IPS-20b (cell line): ENCODE data around the gene ZNF665.
"Not testable (repeated sequence)": the region's sequence is repeated elsewhere in the genome, so short reads cannot be mapped to it uniquely, and the experiment has no call there.

ENCODE experiments used
- H3K27ac ChIP-seq: one replicate; pipeline ENCODE4 v1.5.1; 2013; ENCODE audit warnings: low read length
- H3K27me3 ChIP-seq: 2 replicates; pipeline ENCODE4 v1.6.1; 2013; ENCODE audit warnings: mild to moderate bottlenecking, low read length, inconsistent platforms; ENCODE audit not compliant: insufficient read depth
- H3K36me3 ChIP-seq: 2 replicates; pipeline ENCODE4 v1.6.1; 2013; ENCODE audit warnings: low read depth, mild to moderate bottlenecking, inconsistent platforms, low read length, moderate library complexity; ENCODE audit not compliant: insufficient read depth
- H3K4me1 ChIP-seq: 2 replicates; pipeline ENCODE4 v1.6.1; 2013; ENCODE audit warnings: mild to moderate bottlenecking, control low read depth, inconsistent platforms, low read length, moderate library complexity; ENCODE audit not compliant: insufficient read depth
- H3K4me3 ChIP-seq: 2 replicates; pipeline ENCODE4 v1.5.1; 2013; ENCODE audit warnings: mild to moderate bottlenecking, low read length, inconsistent platforms
- H3K9ac ChIP-seq: 2 replicates; pipeline ENCODE4 v1.6.1; 2013; ENCODE audit warnings: low read depth, mild to moderate bottlenecking, inconsistent platforms, low read length, moderate library complexity
- H3K9me3 ChIP-seq: 2 replicates; pipeline ENCODE4 v1.6.1; 2013; ENCODE audit warnings: mild to moderate bottlenecking, low read depth, low read length, inconsistent platforms; ENCODE audit not compliant: insufficient read depth

ZNF665 gene

GRCh38 chr19:53156850-53157249 is 36.3 kb downstream of the ZNF665 start:
- Histone ChIP-seq H3K27me3 (no peaks in the 10 kb centered on the region; the same call in 1 of the 2 replicates), H3K9me3 (peaks cover 3% of the 10 kb centered on the region; the same call in 1 of the 2 replicates), H3K4me1 (no peaks in the 10 kb centered on the region; the same call in 1 of the 2 replicates), H3K4me3 (peak overlapping the region; percentile 91; the same call in 1 of the 2 replicates), H3K27ac (no peak overlapping the region), H3K9ac (no peak overlapping the region), H3K36me3 (0 out of 2 replicates have a peak, but pooled peaks cover 3% of the 10 kb centered on the region)

- Histone ChIP-seq H3K36me3 (peaks cover 69% of the 10 kb centered on the region), H3K9me3 (peaks cover 50% of the 10 kb centered on the region), H3K4me3 (no peak overlapping the region), H3K27ac (no peak overlapping the region), H3K9ac (no peak overlapping the region), H3K4me1 (no peaks in the 10 kb centered on the region), H3K27me3 (no peaks in the 10 kb centered on the region)
Measured at GRCh38 chr19:53147645-53148044, 45.5 kb downstream of the ZNF665 start.

- no peaks in the 10 kb centered on the region for H3K27me3 ChIP-seq
- H3K4me1 ChIP-seq: no peaks in the 10 kb centered on the region
- H3K9me3 ChIP-seq: peaks cover 69% of the 10 kb centered on the region
- no peak overlapping the region for H3K9ac ChIP-seq
- peaks cover 56% of the 10 kb centered on the region for H3K36me3 ChIP-seq
- no peak overlapping the region for H3K4me3 ChIP-seq
- H3K27ac ChIP-seq: no peak overlapping the region
Measured at GRCh38 chr19:53140351-53140750, 52.8 kb downstream of the ZNF665 start.

- Histone ChIP-seq H3K27ac (no peak overlapping the region), H3K27me3 (peaks cover 11% of the 10 kb centered on the region), H3K9ac (no peak overlapping the region), H3K36me3 (peaks cover 24% of the 10 kb centered on the region), H3K4me3 (no peak overlapping the region), H3K9me3 (peaks cover 39% of the 10 kb centered on the region), H3K4me1 (peaks cover 3% of the 10 kb centered on the region; the same call in 1 of the 2 replicates)
Measured at GRCh38 chr19:53136432-53136831, 56.7 kb downstream of the ZNF665 start.

GRCh38 chr19:53132141-53132991 is 60.8 kb downstream of the ZNF665 start, which contains the start of gene ZNF415:
ZNF415 (minus strand) TSS chr19:53132910; CDS start chr19:53122676, 10,234 bp downstream.
- peaks cover 1% of the 10 kb centered on the region; the same call in 1 of the 2 replicates for H3K9me3 ChIP-seq
- no peak within 1 kb of the TSS for H3K27ac ChIP-seq
- peaks cover 6% of the 10 kb centered on the region; the same call in 1 of the 2 replicates for H3K4me1 ChIP-seq
- H3K36me3 ChIP-seq: no peaks in the 10 kb centered on the region
- H3K9ac ChIP-seq: peak within 1 kb of the TSS; percentile 67
- peaks cover 13% of the 10 kb centered on the region for H3K27me3 ChIP-seq
- peak within 1 kb of the TSS; percentile 79 for H3K4me3 ChIP-seq

- no peak overlapping the region for H3K27ac ChIP-seq
- H3K4me1 ChIP-seq: peaks cover 6% of the 10 kb centered on the region; the same call in 1 of the 2 replicates
- no peaks in the 10 kb centered on the region for H3K36me3 ChIP-seq
- H3K4me3 ChIP-seq: peak overlapping the region; percentile 79
- H3K27me3 ChIP-seq: peaks cover 13% of the 10 kb centered on the region
- H3K9me3 ChIP-seq: no peaks in the 10 kb centered on the region
- H3K9ac ChIP-seq: peak overlapping the region; percentile 67; the same call in 1 of the 2 replicates
Measured at GRCh38 chr19:53131727-53132126, 61.4 kb downstream of the ZNF665 start.

GRCh38 chr19:53131085-53131590 is 62.0 kb downstream of the ZNF665 start:
- H3K4me3 ChIP-seq: 0 out of 2 replicates have a peak overlapping the region, but pooled peaks have one; percentile 79
- H3K27me3 ChIP-seq: peaks cover 13% of the 10 kb centered on the region
- H3K4me1 ChIP-seq: peaks cover 6% of the 10 kb centered on the region; the same call in 1 of the 2 replicates
- H3K36me3 ChIP-seq: no peaks in the 10 kb centered on the region
- H3K27ac ChIP-seq: no peak overlapping the region
- no peak overlapping the region for H3K9ac ChIP-seq
- no peaks in the 10 kb centered on the region for H3K9me3 ChIP-seq

- Histone ChIP-seq H3K36me3 (no peaks in the 10 kb centered on the region), H3K9ac (no peak overlapping the region), H3K27ac (no peak overlapping the region), H3K4me1 (peaks cover 6% of the 10 kb centered on the region; the same call in 1 of the 2 replicates), H3K9me3 (no peaks in the 10 kb centered on the region), H3K4me3 (no peak overlapping the region), H3K27me3 (peaks cover 13% of the 10 kb centered on the region)
Measured at GRCh38 chr19:53130506-53130905, 62.7 kb downstream of the ZNF665 start.

GRCh38 chr19:53126733-53127526 is 66.2 kb downstream of the ZNF665 start:
- H3K4me1 ChIP-seq, H3K4me3 ChIP-seq, H3K27me3 ChIP-seq, H3K9me3 ChIP-seq, H3K36me3 ChIP-seq, H3K9ac ChIP-seq, H3K27ac ChIP-seq: not testable (repeated sequence)

- no peak overlapping the region for H3K4me3 ChIP-seq
- H3K4me1 ChIP-seq: no peaks in the 10 kb centered on the region
- H3K36me3 ChIP-seq: 0 out of 2 replicates have a peak, but pooled peaks cover 5% of the 10 kb centered on the region
- no peak overlapping the region for H3K9ac ChIP-seq
- no peaks in the 10 kb centered on the region for H3K27me3 ChIP-seq
- H3K9me3 ChIP-seq: no peaks in the 10 kb centered on the region
- H3K27ac ChIP-seq: no peak overlapping the region
Measured at GRCh38 chr19:53123400-53123799, 69.8 kb downstream of the ZNF665 start.
